Fibroblast of the aortic adventitia (primary cell): ENCODE data around the gene GATA1. TPM values are rescaled to one million over a fixed set of nuclear protein-coding genes. Genes with fewer than 3 reads are reported as not detected.
"Not testable (repeated sequence)": the region's sequence is repeated elsewhere in the genome, so short reads cannot be mapped to it uniquely, and the experiment has no call there.

Experiments
- DNase-seq: peaks from one replicate; pipeline ENCODE4 v3.0.0-alpha.2; 2010; ENCODE audit warnings: low read depth
- H3K4me3 ChIP-seq: 2 replicates; pipeline ENCODE4 v1.5.1; 2011; ENCODE audit warnings: low read depth, mild to moderate bottlenecking, control low read depth, low read length, moderate library complexity
- CTCF ChIP-seq: IDR thresholded peaks from 2 replicates; pipeline ENCODE4 v1.5.1; 2011; ENCODE audit warnings: mild to moderate bottlenecking, low read length, control low read depth, inconsistent platforms; ENCODE audit not compliant: insufficient read depth
- total RNA-seq: library from RNA; depleted of rRNA; stranded (reverse); fragments of >200 nt; gene quantifications from 2 replicates; pipeline ENCODE4 v1.2.3, GENCODE V29; 2012; ENCODE audit warnings: low replicate concordance

GATA1 gene
- total RNA-seq, 1 donor: not detected

GRCh38 chrX:48818866-48819265, 32.5 kb downstream of the GATA1 start:
- no peak for DNase-seq
- H3K4me3 ChIP-seq: no peak overlapping the region
- no peak for TF ChIP-seq CTCF

- not testable (repeated sequence) for DNase-seq, H3K4me3 ChIP-seq
These were observed 33.0 kb downstream of the GATA1 start for GRCh38 chrX:48819394-48819793.

GRCh38 chrX:48823053-48823452, 36.7 kb downstream of the GATA1 start:
- no peak for DNase-seq
- H3K4me3 ChIP-seq: no peak overlapping the region

GRCh38 chrX:48824066-48824465, 37.7 kb downstream of the GATA1 start:
- no peak for DNase-seq

More at GRCh38 chrX:48823053-48823452, 36.7 kb downstream of the GATA1 start:
- TF ChIP-seq CTCF: no peak

GRCh38 chrX:48826135-48826875, 39.9 kb downstream of the GATA1 start, which contains the start of gene ERAS:
TSS of gene ERAS (plus strand) at chrX:48826513. CDS start at chrX:48829124, 2,611 bp downstream.
- no peak for TF ChIP-seq CTCF
- no peak within 1 kb of the TSS for H3K4me3 ChIP-seq
- no peak for DNase-seq

More at GRCh38 chrX:48824066-48824465, 37.7 kb downstream of the GATA1 start:
- H3K4me3 ChIP-seq: no peak overlapping the region
- TF ChIP-seq CTCF: no peak

GRCh38 chrX:48826876-48827653, 40.7 kb downstream of the GATA1 start:
- H3K4me3 ChIP-seq: no peak overlapping the region
- TF ChIP-seq CTCF: no peak
- no peak for DNase-seq

- no peak for TF ChIP-seq CTCF
- no peak overlapping the region for H3K4me3 ChIP-seq
- no peak for DNase-seq
These were observed 41.2 kb downstream of the GATA1 start for GRCh38 chrX:48827654-48827968.
